Measurements from ENCODE around the gene HOXC6. TPM values are rescaled to one million over a fixed set of nuclear protein-coding genes. Genes with fewer than 3 reads are reported as not detected.

HOXC6 gene
- total RNA-seq, 1 donor from 2014 or later = not detected

- H3K27me3 ChIP-seq (ENCODE audit: control insufficient read depth, insufficient read depth, low read length) = peaks cover 69% of the 10 kb centered on the region
- no peak for FAIRE-seq
- H3K4me3 ChIP-seq (ENCODE audit: low read depth, low read length) = no peak overlapping the region
Observed at GRCh38 chr12:54045868-54046521, 17.8 kb downstream of the HOXC6 start.

GRCh38 chr12:54046809-54047159 is 18.5 kb downstream of the HOXC6 start:
- no peak for FAIRE-seq
- DNase-seq (ENCODE audit: low read depth) = no peak
- Histone ChIP-seq H3K27me3 (ENCODE audit: control insufficient read depth, insufficient read depth, low read length) (peaks cover 72% of the 10 kb centered on the region), H3K36me3 (ENCODE audit: control insufficient read depth, insufficient read depth, low read length) (no peaks in the 10 kb centered on the region), H3K4me3 (ENCODE audit: low read depth, low read length) (no peak overlapping the region)
- no peak for TF ChIP-seq CTCF (IDR thresholded peaks at IDR 0.05; ENCODE audit: insufficient read depth, low read length, severe bottlenecking)

More at GRCh38 chr12:54045868-54046521, 17.8 kb downstream of the HOXC6 start:
- H3K36me3 ChIP-seq (ENCODE audit: control insufficient read depth, insufficient read depth, low read length) = no peaks in the 10 kb centered on the region
- DNase-seq (ENCODE audit: low read depth) = no peak
- no peak for TF ChIP-seq CTCF (IDR thresholded peaks at IDR 0.05; ENCODE audit: insufficient read depth, low read length, severe bottlenecking)

GRCh38 chr12:54047160-54047963 is 19.1 kb downstream of the HOXC6 start:
- no peaks in the 10 kb centered on the region for H3K36me3 ChIP-seq (ENCODE audit: control insufficient read depth, insufficient read depth, low read length)
- no peak overlapping the region for H3K4me3 ChIP-seq (ENCODE audit: low read depth, low read length)
- no peak for FAIRE-seq
- peaks cover 74% of the 10 kb centered on the region for H3K27me3 ChIP-seq (ENCODE audit: control insufficient read depth, insufficient read depth, low read length)
- TF ChIP-seq CTCF (IDR thresholded peaks at IDR 0.05; ENCODE audit: insufficient read depth, low read length, severe bottlenecking) = no peak
- DNase-seq (ENCODE audit: low read depth) = no peak

GRCh38 chr12:54047964-54048303 is 19.7 kb downstream of the HOXC6 start:
- Histone ChIP-seq H3K4me3 (ENCODE audit: low read depth, low read length) (no peak overlapping the region), H3K36me3 (ENCODE audit: control insufficient read depth, insufficient read depth, low read length) (no peaks in the 10 kb centered on the region), H3K27me3 (ENCODE audit: control insufficient read depth, insufficient read depth, low read length) (peaks cover 79% of the 10 kb centered on the region)
- DNase-seq (ENCODE audit: low read depth) (no peak), FAIRE-seq (no peak)
- TF ChIP-seq CTCF (IDR thresholded peaks at IDR 0.05; ENCODE audit: insufficient read depth, low read length, severe bottlenecking) = no peak

- Histone ChIP-seq H3K27me3 (ENCODE audit: control insufficient read depth, insufficient read depth, low read length) (peaks cover 79% of the 10 kb centered on the region), H3K4me3 (ENCODE audit: low read depth, low read length) (no peak overlapping the region), H3K36me3 (ENCODE audit: control insufficient read depth, insufficient read depth, low read length) (no peaks in the 10 kb centered on the region)
- DNase-seq (ENCODE audit: low read depth) = no peak
- TF ChIP-seq CTCF (IDR thresholded peaks at IDR 0.05; ENCODE audit: insufficient read depth, low read length, severe bottlenecking) = no peak
- no peak for FAIRE-seq
Observed at GRCh38 chr12:54048406-54049093, 20.3 kb downstream of the HOXC6 start.
